BJ (cell line): ENCODE data around the gene UCP2. TPM values are rescaled to one million over a fixed set of nuclear protein-coding genes. Genes with fewer than 3 reads are reported as not detected.
"Not testable (repeated sequence)": the region's sequence is repeated elsewhere in the genome, so short reads cannot be mapped to it uniquely, and the experiment has no call there.

ENCODE experiments used
- CTCF ChIA-PET: fragments of 350-600 bp; formaldehyde crosslinking; extraction: SDS; loops from one replicate; lab custom pipeline; 2021; ENCODE audit warnings: antibody characterized with exemption, inconsistent platforms; lab: Yijun Ruan, JAX
- POLR2A ChIA-PET: fragments of 300-600 bp; sonication (Branson Sonifier 250); formaldehyde crosslinking; extraction: SDS; loops from one replicate; lab custom pipeline; 2021; ENCODE audit warnings: antibody characterized with exemption; lab: Charles Lee
- DNase-seq: peaks from one replicate; pipeline ENCODE4 v3.0.0-alpha.2; 2011; ENCODE audit warnings: low read depth
- H3K27me3 ChIP-seq: 2 replicates; pipeline ENCODE4 v1.6.0; 2011; ENCODE audit warnings: low read length; ENCODE audit not compliant: control insufficient read depth, insufficient read depth
- H3K36me3 ChIP-seq: 2 replicates; pipeline ENCODE4 v1.5.1; 2011; ENCODE audit warnings: low read length; ENCODE audit not compliant: control insufficient read depth, insufficient read depth
- H3K4me3 ChIP-seq: 2 replicates; pipeline ENCODE4 v1.5.1; 2011; ENCODE audit warnings: low read depth, mild to moderate bottlenecking, control low read depth, low read length
- polyA plus RNA-seq: library from polyadenylated mRNA; depleted of rRNA; stranded (reverse); fragments of >200 nt; gene quantifications from 2 replicates; pipeline ENCODE4 v1.2.3, GENCODE V29; 2011
- TF ChIP-seq, protein P1 (sequence below): IDR thresholded peaks from 2 replicates; pipeline ENCODE4 v1.5.1; 2011; ENCODE audit warnings: low read depth, mild to moderate bottlenecking, control low read depth, inconsistent platforms, low read length, moderate library complexity; ENCODE audit not compliant: insufficient read depth

UCP2 gene
- polyA plus RNA-seq, 1 experiment = 26.6 TPM

DNA sequence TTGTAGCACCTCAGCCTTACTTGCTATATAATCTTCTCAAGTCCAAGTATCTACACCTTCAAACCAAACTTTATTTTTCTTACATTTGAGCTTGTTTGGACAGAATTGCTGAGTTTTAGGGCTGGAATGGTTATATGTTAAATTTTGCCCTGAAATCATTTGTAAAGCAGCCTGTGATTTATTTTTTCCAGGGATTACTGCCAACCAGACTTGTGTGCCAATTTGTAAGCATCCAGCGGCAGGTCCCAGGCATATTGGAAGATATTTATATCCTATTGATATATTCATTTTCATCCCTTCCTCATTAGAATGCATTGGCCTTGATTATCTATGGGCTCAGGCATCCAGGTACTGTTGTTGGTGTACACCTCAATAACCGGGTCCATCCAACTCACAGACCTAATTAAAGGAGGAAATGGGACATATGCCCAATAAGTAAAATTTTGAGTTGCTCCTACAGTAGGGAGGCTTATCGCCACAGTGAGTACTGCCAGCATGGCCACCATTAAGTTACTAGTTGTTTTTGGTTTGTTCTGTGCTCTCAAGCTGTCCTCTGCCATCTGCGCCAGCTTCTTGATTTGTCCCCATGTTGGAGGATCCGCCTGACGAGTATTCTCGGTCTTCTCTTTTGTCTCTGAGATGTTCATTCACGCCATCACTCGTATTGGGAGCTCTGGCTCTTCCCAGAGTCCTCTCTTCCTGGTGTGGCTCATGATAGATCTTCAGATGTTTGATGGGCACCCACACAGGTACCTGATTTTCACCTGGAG is 41.7 kb downstream of the UCP2 start:
- ChIA-PET POLR2A (no interaction called here), CTCF (interaction anchor here (0.9 to 1.4 kb wide), 3 partner anchors 10 to 315 kb away, joined by 3 to 4 read pairs (median 3); no protein-coding TSS in a partner anchor)
- Histone ChIP-seq H3K4me3 (no peak overlapping the region), H3K36me3 (no peaks in the 10 kb centered on the region), H3K27me3 (no peaks in the 10 kb centered on the region)
- TF ChIP-seq, protein P1, sequence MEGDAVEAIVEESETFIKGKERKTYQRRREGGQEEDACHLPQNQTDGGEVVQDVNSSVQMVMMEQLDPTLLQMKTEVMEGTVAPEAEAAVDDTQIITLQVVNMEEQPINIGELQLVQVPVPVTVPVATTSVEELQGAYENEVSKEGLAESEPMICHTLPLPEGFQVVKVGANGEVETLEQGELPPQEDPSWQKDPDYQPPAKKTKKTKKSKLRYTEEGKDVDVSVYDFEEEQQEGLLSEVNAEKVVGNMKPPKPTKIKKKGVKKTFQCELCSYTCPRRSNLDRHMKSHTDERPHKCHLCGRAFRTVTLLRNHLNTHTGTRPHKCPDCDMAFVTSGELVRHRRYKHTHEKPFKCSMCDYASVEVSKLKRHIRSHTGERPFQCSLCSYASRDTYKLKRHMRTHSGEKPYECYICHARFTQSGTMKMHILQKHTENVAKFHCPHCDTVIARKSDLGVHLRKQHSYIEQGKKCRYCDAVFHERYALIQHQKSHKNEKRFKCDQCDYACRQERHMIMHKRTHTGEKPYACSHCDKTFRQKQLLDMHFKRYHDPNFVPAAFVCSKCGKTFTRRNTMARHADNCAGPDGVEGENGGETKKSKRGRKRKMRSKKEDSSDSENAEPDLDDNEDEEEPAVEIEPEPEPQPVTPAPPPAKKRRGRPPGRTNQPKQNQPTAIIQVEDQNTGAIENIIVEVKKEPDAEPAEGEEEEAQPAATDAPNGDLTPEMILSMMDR = no peak
- no peak for DNase-seq

DNA sequence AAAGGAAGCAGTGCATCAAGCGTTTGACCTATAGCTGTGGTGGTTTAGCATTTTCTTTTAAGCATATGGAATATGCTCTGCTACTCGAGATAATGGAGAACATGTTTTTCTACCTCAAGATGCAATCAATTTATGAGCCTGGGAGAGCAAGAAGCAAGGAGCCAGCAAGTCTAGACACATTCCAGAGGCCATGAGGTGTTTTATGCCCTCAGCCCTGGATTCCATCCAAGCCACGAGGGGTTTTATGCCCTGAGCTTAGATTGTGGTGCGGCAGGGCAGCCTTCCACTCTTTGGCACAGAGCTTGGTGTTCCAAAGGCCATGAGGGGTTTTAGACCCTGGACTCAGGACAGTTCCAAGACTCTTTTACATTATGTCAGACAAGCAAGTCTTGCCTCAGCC is 43.5 kb downstream of the UCP2 start:
- H3K27me3 ChIP-seq = no peaks in the 10 kb centered on the region
- POLR2A ChIA-PET = no interaction called here
- CTCF ChIA-PET = interaction anchor here (0.6 to 1.7 kb wide), 2 partner anchors 31 to 513 kb away, joined by 3 read pairs; no protein-coding TSS in a partner anchor
- H3K36me3 ChIP-seq = no peaks in the 10 kb centered on the region
- TF ChIP-seq, protein P1 = no peak
- no peak for DNase-seq
- H3K4me3 ChIP-seq = no peak overlapping the region

DNA sequence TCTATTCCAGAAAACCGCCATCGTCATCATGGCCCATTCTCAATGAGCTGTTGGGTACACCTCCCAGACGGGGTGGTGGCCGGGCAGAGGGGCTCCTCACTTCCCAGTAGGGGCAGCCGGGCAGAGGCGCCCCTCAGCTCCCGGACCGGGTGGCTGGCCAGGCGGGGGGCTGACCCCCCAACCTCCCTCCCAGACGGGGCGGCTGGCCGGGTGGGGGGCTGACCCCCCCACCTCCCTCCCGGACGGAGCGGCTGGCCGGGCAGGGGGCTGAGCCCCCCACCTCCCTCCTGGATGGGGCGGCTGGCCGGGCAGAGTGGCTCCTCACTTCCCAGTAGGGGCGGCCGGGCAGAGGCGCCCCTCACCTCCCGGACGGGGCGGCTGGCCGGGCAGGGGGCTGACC is 46.6 kb downstream of the UCP2 start:
- H3K4me3 ChIP-seq, H3K27me3 ChIP-seq, POLR2A ChIA-PET, DNase-seq, H3K36me3 ChIP-seq: not testable (repeated sequence)
- CTCF ChIA-PET = interaction anchor here (1.2 kb wide), 1 partner anchor 10 kb away, joined by 3 read pairs; no protein-coding TSS in a partner anchor

DNA sequence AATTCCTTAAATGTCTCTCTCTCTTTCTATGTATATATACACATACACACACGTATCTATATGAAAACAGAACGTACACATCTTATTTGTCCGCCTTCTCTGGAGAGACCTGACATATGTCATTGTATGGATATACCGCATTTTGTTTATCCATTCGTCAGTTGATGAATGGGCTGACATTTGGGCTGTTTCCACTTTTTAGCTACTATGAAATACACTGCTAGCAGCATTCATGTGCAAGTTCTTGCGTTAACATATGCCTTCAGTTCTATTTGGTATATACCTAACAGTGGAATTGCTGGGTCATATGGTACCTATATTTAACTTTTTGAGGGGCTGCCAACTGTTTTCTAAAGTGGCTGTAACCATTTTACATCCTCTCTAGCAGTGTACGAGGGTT is 49.9 kb downstream of the UCP2 start:
- Histone ChIP-seq H3K27me3 (no peaks in the 10 kb centered on the region), H3K36me3 (no peaks in the 10 kb centered on the region; the same call in none of the 2 replicates), H3K4me3 (no peak overlapping the region)
- TF ChIP-seq, protein P1 = no peak
- ChIA-PET CTCF (interaction anchor here (1.1 to 3.6 kb wide), 3 partner anchors 10 to 454 kb away, joined by 3 to 22 read pairs (median 4); no protein-coding TSS in a partner anchor), POLR2A (no interaction called here)
- DNase-seq = no peak

DNA sequence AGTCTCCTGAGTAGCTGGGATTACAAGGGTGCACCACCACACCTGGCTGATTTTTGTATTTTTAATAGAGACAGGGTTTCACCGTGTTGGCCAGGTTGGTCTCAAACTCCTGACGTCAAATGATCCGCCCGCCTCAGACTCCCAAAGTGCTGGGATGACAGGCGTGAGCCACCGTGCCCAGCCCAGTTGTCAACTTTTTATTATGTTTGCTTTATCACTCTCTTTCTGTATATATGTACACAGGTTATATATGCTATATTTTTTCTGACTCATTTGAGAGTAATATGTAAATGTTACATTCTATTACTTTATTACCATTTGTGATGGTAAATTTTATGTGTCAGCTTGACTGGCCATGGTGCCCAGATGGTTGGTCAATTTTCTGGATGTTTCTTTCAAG is 50.7 kb downstream of the UCP2 start:
- POLR2A ChIA-PET = no interaction called here
- no peak for DNase-seq
- no peaks in the 10 kb centered on the region; the same call in none of the 2 replicates for H3K36me3 ChIP-seq
- H3K27me3 ChIP-seq = no peaks in the 10 kb centered on the region
- H3K4me3 ChIP-seq = no peak overlapping the region
- CTCF ChIA-PET = interaction anchor here (0.6 to 3.6 kb wide), 9 partner anchors 9 to 522 kb away, joined by 3 to 22 read pairs (median 4); no protein-coding TSS in a partner anchor
- TF ChIP-seq, protein P1 = no peak
